Common myeloid progenitor, CD34-positive (primary cell): ENCODE results near the gene CD79A.

ENCODE experiments used
- CTCF ChIA-PET: fragments of 350-600 bp; sonication (Branson Sonifier 250); formaldehyde crosslinking; loops from one replicate; lab custom pipeline; 2021; ENCODE audit warnings: antibody characterized with exemption; lab: Charles Lee
- POLR2A ChIA-PET: fragments of 350-600 bp; sonication (Branson Sonifier 250); formaldehyde crosslinking; loops from one replicate; lab custom pipeline; 2021; ENCODE audit warnings: antibody characterized with exemption; lab: Charles Lee
- DNase-seq, 3 donors: peaks; one replicate each; pipeline versions ENCODE4 v3.0.0 to v3.0.0-alpha.2; 2013
- H3K27ac ChIP-seq, 2 experiments: 1 replicate in 1 of 2; 2 replicates in 1 of 2; pipeline ENCODE4 v1.7.0; 2013; ENCODE audit warnings: inconsistent platforms in 2 of 2, low read length in 2 of 2, mild to moderate bottlenecking in 2 of 2, low read depth in 1 of 2, moderate library complexity in 1 of 2; ENCODE audit not compliant: severe bottlenecking in 2 of 2, insufficient read depth in 1 of 2, poor library complexity in 1 of 2
- H3K27me3 ChIP-seq, 5 experiments: replicated peaks in 2 of 5; 1 replicate in 3 of 5; 2 replicates in 2 of 5; pipeline versions ENCODE4 v1.6.1 to v1.7.0; 2013; ENCODE audit warnings: low read length in 4 of 5, mild to moderate bottlenecking in 2 of 5, moderate library complexity in 2 of 5, inconsistent platforms in 1 of 5; ENCODE audit not compliant: insufficient read depth in 5 of 5, control insufficient read depth in 4 of 5
- H3K36me3 ChIP-seq, 4 experiments: 1 replicate in 2 of 4; 2 replicates in 2 of 4; pipeline versions ENCODE4 v1.6.1 to v1.7.0; 2013; ENCODE audit warnings: low read length in 3 of 4, control low read depth in 1 of 4, mild to moderate bottlenecking in 1 of 4; ENCODE audit not compliant: control insufficient read depth in 4 of 4, insufficient read depth in 4 of 4
- H3K4me1 ChIP-seq, 4 experiments: 1 replicate in 3 of 4; 2 replicates in 1 of 4; pipeline versions ENCODE4 v1.6.1 to v1.7.1; 2013; ENCODE audit warnings: low read length in 3 of 4, mild to moderate bottlenecking in 3 of 4, control low read depth in 1 of 4, inconsistent platforms in 1 of 4, moderate library complexity in 1 of 4; ENCODE audit not compliant: control insufficient read depth in 4 of 4, insufficient read depth in 4 of 4; ENCODE audit errors: control extremely low read depth in 1 of 4
- H3K4me3 ChIP-seq, 7 experiments: 1 replicate in 4 of 7; 2 replicates in 3 of 7; pipeline versions ENCODE4 v1.5.1 to v1.7.0; 2013; ENCODE audit warnings: mild to moderate bottlenecking in 7 of 7, low read length in 6 of 7, moderate library complexity in 6 of 7, inconsistent platforms in 2 of 7, low read depth in 2 of 7, control low read depth in 1 of 7; ENCODE audit not compliant: insufficient read depth in 4 of 7, control insufficient read depth in 1 of 7; ENCODE audit errors: extremely low read depth in 1 of 7
- H3K9me3 ChIP-seq, 5 experiments: 1 replicate in 4 of 5; 2 replicates in 1 of 5; pipeline versions ENCODE4 v1.6.1 to v1.7.1; 2013; ENCODE audit warnings: low read length in 4 of 5, mild to moderate bottlenecking in 2 of 5, inconsistent platforms in 1 of 5, low read depth in 1 of 5, moderate library complexity in 1 of 5; ENCODE audit not compliant: control insufficient read depth in 4 of 5, insufficient read depth in 2 of 5; ENCODE audit errors: control extremely low read depth in 1 of 5
- WGBS: methylation state at CpG from one replicate; pipeline ENCODE4 v1.1.5; 2013; ENCODE audit not compliant: insufficient coverage; 5-methylcytosine and 5-hydroxymethylcytosine counted together

Gene CD79A

GRCh38 chr19:41845051-41845590 is 32.0 kb upstream of the CD79A start:
- H3K36me3 ChIP-seq: no peaks in the 10 kb centered on the region
- POLR2A ChIA-PET: no interaction called here
- H3K4me1 ChIP-seq: peaks cover 0 to 5% (median 0%) of the 10 kb centered on the region in 4 experiments
- 97% methylated on average over 11 of the region's 23 CpGs for WGBS
- H3K27ac ChIP-seq: no peak overlapping the region
- CTCF ChIA-PET: no interaction called here
- peaks cover 0 to 4% (median 0%) of the 10 kb centered on the region in 5 experiments for H3K27me3 ChIP-seq
- no peak for DNase-seq
- no peaks in the 10 kb centered on the region for H3K9me3 ChIP-seq
- no peak overlapping the region for H3K4me3 ChIP-seq

DNA sequence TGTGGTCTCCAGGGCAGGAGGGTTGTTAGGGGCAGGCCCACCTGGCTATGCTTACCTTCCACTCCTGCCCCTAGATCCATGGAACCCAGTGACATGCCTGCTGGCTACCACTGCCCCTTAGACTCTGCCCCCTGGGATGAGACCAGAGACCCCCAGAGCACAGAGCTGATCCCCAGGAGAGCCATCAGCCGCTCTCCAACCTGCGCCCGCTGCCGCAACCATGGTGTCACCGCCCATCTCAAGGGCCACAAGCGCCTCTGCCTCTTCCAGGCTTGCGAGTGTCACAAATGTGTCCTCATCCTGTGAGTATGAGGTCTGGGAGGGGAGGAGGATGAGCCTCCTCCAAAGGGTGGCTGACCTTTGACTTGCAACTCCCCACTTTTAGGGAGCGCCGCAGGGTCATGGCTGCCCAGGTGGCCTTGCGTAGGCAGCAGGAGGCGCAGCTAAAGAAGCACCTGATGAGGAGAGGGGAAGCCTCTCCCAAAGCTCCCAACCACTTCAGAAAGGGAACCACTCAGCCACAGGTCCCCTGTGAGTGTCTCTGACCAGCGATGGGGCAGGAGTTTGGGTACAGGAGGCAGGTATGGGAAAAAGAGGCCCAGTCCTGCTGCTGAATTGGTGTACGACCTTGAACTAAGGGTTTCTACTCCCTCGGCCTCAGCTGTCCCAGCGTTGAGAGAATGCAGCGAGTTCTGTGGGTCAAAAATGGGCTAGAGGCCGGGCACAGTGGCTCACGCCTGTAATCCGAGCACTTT is 29.6 kb upstream of the CD79A start:
- peaks cover 0 to 5% (median 0%) of the 10 kb centered on the region in 4 experiments for H3K4me1 ChIP-seq
- H3K27ac ChIP-seq: no peak overlapping the region
- CTCF ChIA-PET: interaction anchor here (4.5 kb wide), 1 partner anchor 11 kb away, joined by 22 read pairs; no protein-coding TSS in a partner anchor
- 96% methylated on average over 12 of the region's 19 CpGs for WGBS
- peaks cover 0 to 4% (median 0%) of the 10 kb centered on the region in 5 experiments for H3K27me3 ChIP-seq
- no peaks in the 10 kb centered on the region for H3K36me3 ChIP-seq
- POLR2A ChIA-PET: interaction anchor here (0.6 kb wide), 1 partner anchor 11 kb away, joined by 4 read pairs; no protein-coding TSS in a partner anchor
- DNase-seq: no peak
- H3K4me3 ChIP-seq: no peak overlapping the region
- no peaks in the 10 kb centered on the region for H3K9me3 ChIP-seq

GRCh38 chr19:41848666-41849065 is 28.4 kb upstream of the CD79A start:
- Histone ChIP-seq H3K9me3 (no peaks in the 10 kb centered on the region), H3K36me3 (no peaks in the 10 kb centered on the region), H3K27me3 (peaks cover 0 to 5% (median 0%) of the 10 kb centered on the region in 5 experiments), H3K27ac (no peak overlapping the region), H3K4me3 (no peak overlapping the region), H3K4me1 (peaks cover 0 to under 1% (median 0%) of the 10 kb centered on the region in 4 experiments)
- CTCF ChIA-PET: interaction anchor here (4.5 kb wide), 1 partner anchor 12 kb away, joined by 22 read pairs; no protein-coding TSS in a partner anchor
- DNase-seq: no peak
- WGBS: 94% methylated on average over 5 of the region's 6 CpGs
- POLR2A ChIA-PET: no interaction called here

- Histone ChIP-seq H3K27ac (no peak overlapping the region), H3K36me3 (no peaks in the 10 kb centered on the region), H3K4me1 (peaks cover 0 to 3% (median 0%) of the 10 kb centered on the region in 4 experiments), H3K4me3 (no peak overlapping the region), H3K27me3 (peaks cover 0 to 6% (median 0%) of the 10 kb centered on the region in 5 experiments), H3K9me3 (no peaks in the 10 kb centered on the region)
- ChIA-PET CTCF (interaction anchor here (1.1 to 4.5 kb wide), 2 partner anchors 13 to 15 kb away, joined by 3 to 22 read pairs; no protein-coding TSS in a partner anchor), POLR2A (no interaction called here)
- 100% methylated on average over 1 of the region's 2 CpGs for WGBS
- no peak for DNase-seq
These were observed 28.0 kb upstream of the CD79A start for GRCh38 chr19:41849067-41849466.

- Histone ChIP-seq H3K4me1 (peaks cover 0 to 3% (median 0%) of the 10 kb centered on the region in 4 experiments), H3K27me3 (peaks cover 0 to 6% (median 0%) of the 10 kb centered on the region in 5 experiments), H3K9me3 (no peaks in the 10 kb centered on the region), H3K27ac (no peak overlapping the region), H3K36me3 (no peaks in the 10 kb centered on the region), H3K4me3 (no peak overlapping the region)
- WGBS: 92% methylated on average over 4 of the region's 5 CpGs
- ChIA-PET POLR2A (no interaction called here), CTCF (interaction anchor here (0.5 to 4.5 kb wide), 4 partner anchors 14 to 101 kb away, joined by 3 to 22 read pairs (median 4); no protein-coding TSS in a partner anchor)
- no peak for DNase-seq
These were observed 26.7 kb upstream of the CD79A start for GRCh38 chr19:41850381-41850780.

DNA sequence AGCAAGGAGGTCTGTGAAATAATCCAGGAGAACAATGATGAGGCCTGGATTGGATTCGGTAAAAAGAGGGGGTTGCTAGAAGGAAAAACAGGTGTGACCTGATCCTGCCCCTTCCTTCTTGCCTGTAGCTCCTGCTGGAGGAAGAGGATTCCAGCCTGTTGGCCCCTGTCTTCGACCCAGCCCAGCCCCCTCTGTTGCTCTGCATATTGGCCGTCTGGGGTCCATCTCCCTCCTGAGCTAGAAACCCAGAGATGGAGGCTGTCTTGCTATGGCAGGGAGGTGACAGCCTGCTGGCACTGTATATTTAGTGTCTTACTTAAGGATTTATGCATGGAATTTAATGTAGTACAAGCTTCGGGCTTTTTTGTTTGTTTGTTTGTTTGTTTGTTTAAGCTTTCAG is 25.6 kb upstream of the CD79A start:
- Histone ChIP-seq H3K9me3 (no peaks in the 10 kb centered on the region), H3K4me3 (no peak overlapping the region), H3K27me3 (peaks cover 0 to 6% (median 0%) of the 10 kb centered on the region in 5 experiments), H3K36me3 (no peaks in the 10 kb centered on the region), H3K27ac (no peak overlapping the region), H3K4me1 (peaks cover 0 to 3% (median 0%) of the 10 kb centered on the region in 4 experiments)
- POLR2A ChIA-PET: no interaction called here
- DNase-seq: no peak
- CTCF ChIA-PET: interaction anchor here (1.0 to 1.6 kb wide), 2 partner anchors 12 to 100 kb away, joined by 3 to 5 read pairs; no protein-coding TSS in a partner anchor
- 91% methylated on average over 2 of the region's 4 CpGs for WGBS
